Ovary (tissue), 9 donors: ENCODE measurements around the gene TRUB2. TPM values are rescaled to one million over a fixed set of nuclear protein-coding genes. Genes with fewer than 3 reads are reported as not detected.
"Not testable (repeated sequence)": the region's sequence is repeated elsewhere in the genome, so short reads cannot be mapped to it uniquely, and the experiment has no call there.

ENCODE experiments used
- DNase-seq, 5 donors: peaks; one replicate each; pipeline ENCODE4 v3.0.0-alpha.2; 2019 to 2020
- H3K27ac ChIP-seq, 2 donors: fragments of 200-600 bp; one replicate each; pipeline versions ENCODE4 v1.5.1 to v1.8.0; 2019 to 2022
- H3K27me3 ChIP-seq: fragments of 200-600 bp; one replicate; pipeline ENCODE4 v1.8.0; 2022
- H3K36me3 ChIP-seq: fragments of 200-600 bp; sonication (generic); one replicate; pipeline ENCODE4 v1.5.1; 2019
- H3K4me1 ChIP-seq: one replicate; pipeline ENCODE4 v1.8.1; 2013; ENCODE audit warnings: mild to moderate bottlenecking, moderate library complexity; ENCODE audit not compliant: insufficient read depth
- H3K4me3 ChIP-seq: fragments of 200-600 bp; sonication (generic); one replicate; pipeline ENCODE4 v1.5.1; 2017
- H3K9me3 ChIP-seq, 2 donors: fragments of 200-600 bp in 1 of 2; sonication (generic) in 1 of 2; one replicate each; pipeline versions ENCODE4 v1.5.1 to v1.8.1; 2013 to 2019; ENCODE audit warnings: mild to moderate bottlenecking in 1 of 2, moderate library complexity in 1 of 2
- CTCF ChIP-seq, 3 donors: fragments of 450-650 bp in 2 of 3; fragments of 200-600 bp in 1 of 3; IDR thresholded peaks; one replicate each; pipeline versions ENCODE4 v1.5.1 to v1.8.0; 2016 to 2022; ENCODE audit warnings: antibody characterized with exemption in 3 of 3, mild to moderate bottlenecking in 1 of 3
- EP300 ChIP-seq: sonication (generic); formaldehyde crosslinking; IDR thresholded peaks from one replicate; pipeline ENCODE4 v1.6.1; 2017; ENCODE audit warnings: antibody characterized with exemption
- POLR2A ChIP-seq: fragments of 450-650 bp; IDR thresholded peaks from one replicate; pipeline ENCODE4 v1.6.1; 2017; ENCODE audit warnings: antibody characterized with exemption, mild to moderate bottlenecking, moderate library complexity
- WGBS, 3 donors: extraction: QIAGEN DNeasy Blood & Tissue Kit in 1 of 3; methylation state at CpG; one replicate each; pipeline versions ENCODE4 v1.1.5 to v1.1.7; 2013 to 2017; 5-methylcytosine and 5-hydroxymethylcytosine counted together
- intact Hi-C, 4 donors: fragments of 100-400 bp; cut with DNase I; formaldehyde crosslinking; loops; one replicate each; pipeline versions ENCODE4 v1.11.0 to v1.15.1; 2022 to 2023
- polyA plus RNA-seq, 2 donors: library from polyadenylated mRNA; stranded (reverse); fragments of 200-250 nt in 1 of 2; fragments of 350-450 nt in 1 of 2; fragmentation: Illumina TruSeq in 1 of 2; extraction: RNeasy Lipid Tissue Mini Kit (QIAGEN cat#74804) in 1 of 2; gene quantifications; one replicate each; pipeline ENCODE4 v1.2.3, GENCODE V29; 2013 to 2014
- total RNA-seq, 7 donors: library from RNA; depleted of rRNA in 2 of 7; stranded (reverse); fragments of >200 nt in 2 of 7; fragmentation: NEBNext Ultra II Directional in 3 of 7; extraction: Animal tissue kit (Norgen Biotek cat#: 25700) in 3 of 7; gene quantifications; one replicate each; pipeline versions ENCODE4 v1.1.0 to v1.2.4, GENCODE V29; 2016 to 2023
- donor health status: DM: no; HTN: no; CAD: no; lungs with moderate emphysema.
- donor health status: DM: no; HTN: no; CAD: no.
- donor health status: Bipolar disorder and iron deficiency.
- donor health status: DM: yes; HTN: yes; CAD: no.
- donor health status: DM: no; HTN: no; CAD: no.
- donor health status: DM: yes; HTN: yes; CAD: no.

TRUB2 gene
- total and polyA plus RNA-seq, 9 donors = 4.6 to 29.4 (median 19.7) TPM

DNA sequence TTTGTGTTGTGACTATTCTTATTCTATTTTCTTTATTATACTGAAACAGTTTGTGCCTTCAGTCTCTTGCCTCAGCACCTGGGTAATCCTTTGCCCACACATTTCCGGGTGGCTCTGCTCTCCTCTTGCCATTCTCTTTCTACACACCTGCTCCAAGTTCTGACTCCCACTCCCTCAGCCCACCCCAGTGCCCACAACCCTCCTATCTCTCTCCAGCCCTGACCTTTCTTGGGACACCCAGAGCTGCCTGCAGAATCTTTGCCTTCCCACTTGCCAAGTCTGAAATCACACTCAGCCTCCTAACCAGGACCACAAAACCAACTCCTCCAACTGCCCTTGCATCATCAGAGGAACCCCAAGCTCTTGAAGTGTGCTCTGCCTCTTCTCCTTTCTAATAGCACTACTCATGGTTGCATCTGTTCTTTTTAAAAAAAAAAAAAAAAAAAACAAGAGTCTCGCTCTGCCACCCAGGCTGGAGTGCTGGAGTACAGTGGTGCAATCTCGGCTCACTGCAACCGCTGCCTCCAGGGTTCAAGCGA, 42.1 kb downstream of the TRUB2 start:
- Histone ChIP-seq H3K9me3 (no peaks in the 10 kb centered on the region), H3K27me3 (no peaks in the 10 kb centered on the region), H3K4me3 (no peak overlapping the region), H3K27ac (no peak overlapping the region), H3K36me3 (no peaks in the 10 kb centered on the region), H3K4me1 (peaks cover 4% of the 10 kb centered on the region)
- TF ChIP-seq CTCF (IDR thresholded peaks at IDR 0.05) (no peak), POLR2A (no peak), EP300 (no peak)
- 82 to 90% (median 86%) methylated on average over 5 of the region's 5 CpGs for WGBS, 3 donors
- intact Hi-C loops = no loop called here
- no peak for DNase-seq

DNA sequence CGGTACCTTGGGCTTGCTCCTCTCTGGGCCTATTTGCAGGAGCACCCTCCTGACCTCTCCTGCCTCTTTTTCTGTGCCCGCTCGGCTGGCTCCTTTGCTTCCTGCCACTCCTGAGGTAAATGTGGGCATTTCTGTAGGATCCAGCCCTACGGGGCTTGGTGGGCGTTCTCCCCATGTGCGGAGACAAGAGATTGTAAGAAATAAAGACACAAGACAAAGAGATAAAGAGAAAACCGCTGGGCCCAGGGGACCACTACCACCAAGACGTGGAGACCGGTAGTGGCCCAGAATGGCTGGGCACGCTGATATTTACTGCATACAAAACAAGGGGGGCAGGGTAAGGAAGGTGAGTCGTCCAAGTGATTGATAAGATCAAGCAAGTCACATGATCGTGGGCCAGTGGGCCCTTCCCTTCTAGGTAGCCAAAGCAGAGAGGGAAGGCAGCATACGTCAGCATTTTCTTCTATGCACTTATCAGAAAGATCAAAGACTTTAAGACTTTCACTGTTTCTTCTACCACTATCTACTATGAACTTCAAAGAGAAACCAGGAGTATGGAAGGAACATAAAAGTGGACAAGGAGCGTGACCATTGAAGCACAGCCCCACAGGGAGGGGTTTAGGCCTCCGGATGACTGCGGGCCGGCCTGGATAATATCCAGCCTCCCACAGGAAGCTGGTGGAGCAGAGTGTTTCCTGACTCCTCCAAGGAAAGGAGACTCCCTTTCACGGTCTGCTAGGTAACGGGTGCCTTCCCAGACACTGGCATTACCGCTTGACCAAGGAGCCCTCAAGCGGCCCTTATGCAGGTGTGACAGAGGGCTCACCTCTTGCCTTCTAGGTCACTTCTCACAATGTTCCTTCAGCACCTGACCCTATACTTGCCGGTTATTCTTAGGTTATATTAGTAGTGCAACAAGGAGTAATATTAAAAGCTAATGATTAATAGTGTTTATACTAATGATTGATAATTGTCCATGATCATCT, 42.9 kb downstream of the TRUB2 start:
- H3K4me3 ChIP-seq = not testable (repeated sequence)
- 54 to 56% (median 56%) methylated on average over 22 of the region's 22 CpGs for WGBS, 3 donors

GRCh38 chr9:128276574-128277270, 45.5 kb downstream of the TRUB2 start:
- TF ChIP-seq EP300 = no peak
- no peak for TF ChIP-seq POLR2A
- TF ChIP-seq CTCF (IDR thresholded peaks at IDR 0.05) = no peak
- H3K27ac ChIP-seq = peak overlapping the region; percentile 31 to 85
- DNase-seq = peak in 4 of 5 donors; percentile 45 to 66 (median 60)
- peaks cover 5% of the 10 kb centered on the region for H3K4me1 ChIP-seq
- intact Hi-C loops = loop anchor here in 1 of 4 donors (5.0 kb wide), 1 partner anchor 46 kb away; the partner anchor contains the start of genes COQ4 and TRUB2
- H3K4me3 ChIP-seq = peak overlapping the region; percentile 93
- no peaks in the 10 kb centered on the region for H3K9me3 ChIP-seq
- H3K27me3 ChIP-seq = no peaks in the 10 kb centered on the region
- 1 to 3% (median 2%) methylated on average over 23 of the region's 23 CpGs for WGBS, 3 donors
- no peaks in the 10 kb centered on the region for H3K36me3 ChIP-seq

More for the DNA sequence above, 42.9 kb downstream of the TRUB2 start:
- H3K4me1 ChIP-seq, H3K27me3 ChIP-seq, H3K27ac ChIP-seq, H3K36me3 ChIP-seq, H3K9me3 ChIP-seq: not testable (repeated sequence)
- intact Hi-C loops = loop anchor here in 1 of 4 donors (5.0 kb wide), 1 partner anchor 43 kb away; the partner anchor contains the start of genes COQ4 and TRUB2
- peak in 1 of 5 donors; percentile 54 for DNase-seq

DNA sequence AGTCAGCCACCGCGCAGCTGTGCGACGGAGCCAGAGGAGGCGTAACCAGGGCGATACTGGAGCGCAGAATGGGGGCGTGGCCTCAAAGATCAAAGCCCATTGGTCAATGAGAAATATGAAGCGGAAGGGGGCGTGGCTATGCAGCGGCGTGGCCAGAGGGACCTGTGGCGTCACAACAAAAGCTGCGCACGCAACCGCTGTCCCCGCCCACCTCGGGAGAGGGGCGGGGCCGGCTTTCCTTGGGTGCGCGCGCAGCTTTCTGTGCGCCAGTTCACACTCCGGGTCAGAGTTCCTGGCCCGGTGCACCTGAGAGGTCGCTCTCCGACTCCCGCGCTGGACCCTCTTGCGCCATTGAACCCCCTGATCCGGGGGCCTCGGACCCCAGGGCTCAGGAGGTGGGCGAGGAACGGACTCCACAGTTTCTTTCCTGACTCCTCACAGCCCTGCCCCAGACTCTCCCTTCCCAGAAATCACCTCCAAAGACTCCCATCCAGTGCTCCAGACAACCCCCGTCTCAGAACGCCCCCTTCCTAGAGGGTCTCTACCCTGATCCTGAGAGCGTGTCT, 46.2 kb downstream of the TRUB2 start, which contains the start of gene SWI5:
Gene SWI5 (plus strand): TSS at position 269 of the 566 bp plus-strand sequence.
- no peaks in the 10 kb centered on the region for H3K27me3 ChIP-seq
- DNase-seq = peak; percentile 100
- WGBS, 3 donors = 0 to 1% (median 0%) methylated on average over 37 to 38 of the region's 38 CpGs
- H3K4me3 ChIP-seq = peak within 1 kb of the TSS; percentile 93
- no peaks in the 10 kb centered on the region for H3K9me3 ChIP-seq
- H3K4me1 ChIP-seq = peaks cover 5% of the 10 kb centered on the region
- H3K27ac ChIP-seq = peak within 1 kb of the TSS; percentile 62 to 85
- intact Hi-C loops = loop anchor here in 1 of 4 donors (5.0 kb wide), 1 partner anchor 46 kb away; the partner anchor contains the start of genes COQ4 and TRUB2
- TF ChIP-seq POLR2A (peak; percentile 91), EP300 (no peak)
- no peaks in the 10 kb centered on the region for H3K36me3 ChIP-seq
